GM21737 (cell line): ENCODE data around the gene DIPK1A.
A peak's percentile ranks its signal among the peaks of the same experiment; 100 is the strongest.

ENCODE experiments used
- ATAC-seq: cut with Tn5 transposase; IDR thresholded peaks from one replicate; pipeline ENCODE4 v1.9.1; 2021; ENCODE audit warnings: mild to moderate bottlenecking, moderate library complexity; ENCODE audit not compliant: unreplicated experiment

DIPK1A gene

DNA sequence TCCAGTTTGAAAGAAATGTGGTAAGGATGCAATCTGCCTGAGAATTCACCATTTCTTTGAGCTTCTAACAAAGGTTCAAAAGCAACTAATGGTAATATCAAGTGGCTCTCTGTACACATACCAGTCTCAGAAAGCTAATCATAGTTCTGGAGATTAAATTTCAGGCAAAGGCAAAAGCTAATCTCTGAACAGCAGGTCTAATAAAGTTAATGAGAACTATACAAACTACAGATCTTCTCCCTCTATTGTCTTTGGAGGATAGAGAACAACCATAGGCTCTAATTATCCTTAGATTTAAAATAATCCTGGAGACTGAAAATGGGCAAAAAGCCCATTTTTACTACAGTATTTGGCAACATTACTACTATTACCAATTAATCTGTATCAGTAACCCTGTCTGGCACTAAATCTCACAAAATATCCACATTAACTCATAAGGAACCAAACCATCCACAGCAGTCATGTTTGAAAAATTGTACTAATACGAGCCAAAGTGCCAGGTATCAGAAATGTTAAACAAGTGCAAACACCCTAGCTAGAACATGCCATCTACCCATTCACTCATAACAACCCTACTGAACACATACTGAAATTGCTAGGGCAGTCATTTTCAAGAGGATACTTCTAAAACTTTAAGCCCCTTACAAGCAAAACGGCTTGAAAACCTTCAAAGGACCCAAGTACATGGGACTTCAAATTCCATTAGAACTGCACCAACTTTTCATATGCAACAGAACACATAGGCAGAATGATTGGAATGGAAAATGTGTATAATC, 4.8 kb downstream of the DIPK1A start:
- ATAC-seq, result no peak

DNA sequence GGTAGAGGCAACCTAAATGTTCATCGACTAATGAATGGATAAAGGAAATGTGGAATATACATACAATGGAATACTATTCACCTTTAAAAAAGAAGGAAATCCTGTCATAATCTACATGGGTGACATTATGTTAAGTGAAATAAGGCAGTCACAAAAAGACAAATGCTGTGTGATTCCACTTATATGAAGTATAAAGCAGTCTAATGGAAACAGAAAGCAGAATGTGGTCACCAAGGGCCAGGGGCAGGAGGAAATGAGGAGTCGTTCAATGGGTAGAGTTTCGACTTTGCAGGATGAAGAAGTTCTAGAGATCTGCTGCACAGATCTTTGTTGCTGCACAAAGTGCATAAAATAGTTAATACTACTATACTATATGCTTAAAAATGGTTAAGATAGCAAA, 7.8 kb downstream of the DIPK1A start:
- ATAC-seq, result peak; percentile 60

DNA sequence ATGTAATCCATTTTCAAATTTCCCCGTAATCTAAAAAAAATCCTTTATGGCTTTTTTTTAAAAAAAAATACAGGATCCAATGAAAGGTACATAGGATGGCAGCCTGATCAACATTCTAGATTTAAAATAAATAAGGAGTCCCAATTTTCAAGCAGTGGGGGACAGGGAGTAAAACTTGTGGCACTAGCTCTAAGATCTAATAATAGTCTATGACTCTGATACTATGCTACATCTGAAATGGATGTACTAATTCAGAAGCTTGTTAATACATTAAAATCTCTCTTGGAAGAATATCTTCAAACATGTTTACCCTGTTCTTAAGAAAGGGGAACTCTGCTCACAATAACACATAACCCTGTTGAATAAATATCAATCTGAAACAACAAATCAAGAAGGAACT, 8.5 kb downstream of the DIPK1A start:
- ATAC-seq, result no peak

DNA sequence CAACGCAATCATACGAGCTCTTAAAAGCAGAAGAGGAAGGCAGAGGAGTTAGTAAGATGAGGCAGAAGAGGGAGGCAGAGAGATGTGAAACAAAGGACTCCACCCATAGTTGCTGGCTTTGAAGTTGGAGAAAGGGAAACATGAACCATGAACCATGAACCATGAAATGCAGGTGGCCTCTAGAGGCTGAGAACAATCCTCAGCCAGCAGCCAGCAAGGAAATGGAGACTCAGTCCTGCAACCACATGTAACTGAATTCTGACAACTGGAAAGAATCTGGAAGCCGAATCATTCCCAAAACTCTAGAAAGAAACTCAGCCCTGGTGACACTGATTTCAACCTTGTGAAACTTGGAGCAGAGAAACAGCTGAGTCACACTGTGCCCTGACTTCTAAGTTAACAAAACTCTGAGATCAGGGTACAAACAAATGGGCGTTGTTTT, 10.1 kb downstream of the DIPK1A start:
- peak; percentile 62 for ATAC-seq

DNA sequence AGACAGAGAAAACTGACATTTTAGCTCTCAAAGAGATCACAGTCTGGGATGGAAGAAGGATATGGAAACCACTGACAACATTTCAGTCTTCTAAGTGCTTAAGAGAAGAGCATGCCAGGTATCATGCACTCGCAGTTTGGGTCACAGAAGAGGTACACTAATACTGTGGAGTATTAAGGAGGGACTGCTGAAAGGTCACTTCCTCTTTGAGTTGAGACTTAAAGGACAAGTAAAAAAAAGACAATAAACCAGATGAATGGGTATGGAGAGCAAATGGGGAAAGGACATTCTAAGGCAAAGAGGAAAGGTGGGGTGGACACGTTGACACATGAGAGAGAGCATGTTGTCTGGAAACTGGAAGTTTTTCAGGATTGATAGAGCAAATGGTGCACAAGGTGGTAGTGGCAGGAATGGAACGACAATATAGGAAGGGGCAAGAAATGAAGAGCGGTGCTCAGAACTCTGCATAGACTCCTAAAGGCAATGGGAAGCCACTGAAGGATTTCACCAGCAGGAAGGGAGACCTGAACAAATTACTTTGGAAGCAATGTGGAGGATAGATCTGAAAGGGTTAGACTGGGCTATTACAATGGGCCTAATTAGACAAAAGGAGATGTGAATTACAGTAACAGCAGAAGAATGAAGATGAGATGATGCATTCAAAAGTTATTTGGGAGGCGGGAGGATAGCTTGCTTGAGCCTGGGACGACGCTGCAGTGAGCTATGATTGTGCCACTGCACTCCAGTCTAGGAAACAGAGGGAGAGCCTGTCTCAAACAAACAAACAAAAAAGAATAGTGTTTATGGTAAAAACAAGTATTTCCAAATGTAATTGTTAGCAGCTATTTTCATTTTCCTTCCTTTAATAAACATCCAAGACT, 11.1 kb downstream of the DIPK1A start:
- ATAC-seq, result no peak

DNA sequence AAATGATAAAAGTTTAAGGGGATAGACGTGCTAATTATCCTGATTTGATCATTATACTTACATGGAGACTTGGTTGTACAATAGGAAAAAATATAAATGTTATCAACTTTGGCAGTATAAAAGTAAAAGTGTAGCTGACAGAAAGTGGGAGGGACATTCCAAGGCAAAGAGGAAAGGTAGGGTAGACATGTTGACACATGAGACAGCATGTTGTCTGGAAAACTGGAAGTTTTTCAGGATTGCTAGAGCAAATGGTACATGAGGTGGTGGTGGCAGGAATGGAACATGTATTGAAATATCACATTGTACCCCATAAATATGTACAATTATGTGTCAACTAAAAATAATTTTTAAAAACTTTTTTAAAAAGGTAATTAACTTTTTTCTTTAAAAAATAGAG, 13.2 kb downstream of the DIPK1A start:
- no peak for ATAC-seq

DNA sequence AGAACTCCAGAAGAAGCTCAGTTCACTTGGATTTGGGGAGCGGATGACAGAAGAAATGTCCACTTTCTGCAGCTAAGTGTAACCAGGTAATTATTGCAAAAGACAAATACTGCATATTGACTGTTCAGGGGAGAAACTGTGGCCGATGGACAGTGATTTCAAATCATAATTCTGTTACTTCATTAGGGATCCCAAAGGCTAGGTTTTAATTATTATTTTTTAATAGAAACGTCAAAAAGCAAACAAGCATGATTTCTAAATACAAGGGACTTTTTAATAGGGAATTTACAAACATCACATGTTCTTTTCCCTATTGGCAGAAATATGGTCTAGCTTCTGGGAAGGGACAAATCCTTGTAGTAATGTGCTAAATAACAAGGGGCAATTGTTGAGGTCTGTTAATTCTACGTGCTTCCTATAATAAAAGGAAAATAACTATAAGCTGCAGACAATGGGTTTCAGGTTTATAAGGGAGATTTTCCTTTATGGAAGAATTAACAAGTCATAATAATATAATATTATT, 15.5 kb downstream of the DIPK1A start:
- ATAC-seq, result no peak

DNA sequence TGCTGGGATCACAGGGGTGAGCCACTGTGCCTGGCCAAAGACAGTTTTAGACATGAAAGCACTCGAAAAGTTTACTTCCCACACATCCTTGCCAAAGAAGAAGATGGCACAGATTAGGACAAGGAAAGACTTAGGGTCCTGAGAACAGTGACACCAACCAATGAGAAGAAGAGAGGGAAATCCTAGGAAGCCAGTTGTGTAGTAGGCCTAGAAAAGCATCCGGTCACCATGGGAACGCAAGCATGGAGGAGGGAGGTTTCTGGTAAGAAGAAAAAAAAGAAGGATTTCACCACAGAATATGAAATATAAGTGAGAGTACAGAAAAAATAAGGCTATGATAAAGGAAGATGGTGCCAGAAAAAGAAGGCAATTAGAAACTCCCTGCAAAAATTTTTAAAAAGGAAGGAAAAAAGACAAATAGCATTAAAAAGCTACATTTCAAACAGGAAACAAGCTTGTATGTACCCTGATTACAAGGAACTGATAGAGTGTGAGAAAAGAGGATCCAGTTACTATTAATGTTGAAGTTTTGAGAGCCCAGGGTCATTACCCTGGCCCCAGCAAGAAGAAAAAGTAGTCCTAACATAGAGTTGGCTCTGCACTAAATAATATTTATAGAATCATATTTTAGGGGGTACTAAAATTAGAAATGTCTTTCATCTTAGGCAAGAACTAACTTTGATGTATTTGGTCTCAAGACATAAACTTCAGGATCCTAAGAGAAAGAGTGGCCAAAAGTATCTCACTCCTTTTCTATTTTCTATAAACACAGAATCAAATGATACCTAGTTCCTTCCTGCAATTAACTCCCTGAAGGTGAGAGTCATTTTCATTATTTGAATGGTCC, 16.1 kb downstream of the DIPK1A start:
- ATAC-seq, result no peak

DNA sequence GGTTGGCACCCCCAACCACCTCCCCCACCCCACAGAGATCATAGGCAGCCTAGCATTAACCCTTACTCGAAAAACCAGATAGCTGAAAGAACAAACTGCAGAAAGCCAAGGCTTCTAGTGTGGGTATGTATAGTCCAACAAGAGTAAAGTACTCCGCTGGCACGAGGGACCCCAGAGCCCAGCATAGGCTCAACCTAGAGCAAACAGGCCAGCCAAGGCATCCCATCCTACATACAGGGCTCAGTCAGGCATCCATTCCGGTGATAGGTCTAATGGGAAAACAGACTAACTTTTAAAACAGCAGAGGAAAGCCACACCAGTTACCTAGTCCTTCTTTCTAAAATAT, 17.8 kb downstream of the DIPK1A start:
- ATAC-seq, result no peak

DNA sequence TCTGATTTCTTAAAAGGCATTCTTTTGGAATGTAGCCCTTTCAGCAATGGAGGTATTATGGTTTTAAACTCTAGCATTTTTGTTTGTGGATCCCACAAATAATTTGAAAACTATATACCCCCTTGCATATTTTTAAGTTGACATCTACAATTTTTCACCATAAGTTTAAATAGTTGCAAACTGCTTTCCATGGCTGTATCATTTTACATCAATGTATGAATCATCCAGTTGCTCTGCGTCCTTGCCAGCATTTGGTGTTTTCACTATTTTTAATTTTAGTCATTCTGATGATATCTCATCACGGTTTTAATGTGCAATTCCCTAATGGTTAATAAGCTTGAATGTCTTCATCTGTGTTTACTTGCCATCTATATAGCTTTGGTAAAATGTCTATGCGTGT, 20.7 kb downstream of the DIPK1A start:
- no peak for ATAC-seq

DNA sequence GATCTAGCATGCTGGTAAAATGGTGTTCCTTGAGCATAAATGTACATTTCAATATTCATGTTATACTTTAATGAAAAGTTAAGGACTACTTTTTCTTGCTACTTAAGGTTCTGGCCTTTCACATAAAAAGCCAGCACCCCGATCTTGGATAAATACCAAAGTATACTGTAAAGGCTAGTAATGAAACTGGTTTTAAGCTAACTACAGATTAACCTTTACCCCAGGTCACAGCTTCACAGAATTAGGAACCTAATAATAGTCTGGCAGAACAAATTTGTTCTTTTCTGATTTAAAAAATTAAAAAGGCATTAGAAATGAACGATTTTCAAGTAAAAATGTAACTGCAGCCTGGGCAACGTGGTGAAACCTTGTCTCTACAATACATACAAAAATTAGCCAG, 23.5 kb downstream of the DIPK1A start:
- no peak for ATAC-seq

DNA sequence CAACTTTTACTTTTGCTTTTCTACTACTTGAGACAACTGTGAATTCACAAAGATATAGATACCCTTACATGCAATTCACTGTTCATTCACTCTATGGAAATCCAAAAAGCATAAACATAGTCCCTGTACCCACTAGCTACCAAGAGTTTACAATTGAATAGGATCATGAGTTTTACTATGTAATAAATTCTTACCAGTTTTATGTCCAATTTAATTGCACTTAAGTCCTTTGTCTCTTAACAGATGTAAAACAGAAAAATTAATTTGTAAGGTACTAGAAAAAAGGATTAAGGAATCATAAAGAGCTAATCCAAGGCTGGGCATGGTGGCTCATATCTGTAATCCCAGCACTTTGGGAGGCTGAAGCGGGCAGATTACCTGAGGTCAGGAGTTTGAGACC, 24.4 kb downstream of the DIPK1A start:
- ATAC-seq, result no peak

DNA sequence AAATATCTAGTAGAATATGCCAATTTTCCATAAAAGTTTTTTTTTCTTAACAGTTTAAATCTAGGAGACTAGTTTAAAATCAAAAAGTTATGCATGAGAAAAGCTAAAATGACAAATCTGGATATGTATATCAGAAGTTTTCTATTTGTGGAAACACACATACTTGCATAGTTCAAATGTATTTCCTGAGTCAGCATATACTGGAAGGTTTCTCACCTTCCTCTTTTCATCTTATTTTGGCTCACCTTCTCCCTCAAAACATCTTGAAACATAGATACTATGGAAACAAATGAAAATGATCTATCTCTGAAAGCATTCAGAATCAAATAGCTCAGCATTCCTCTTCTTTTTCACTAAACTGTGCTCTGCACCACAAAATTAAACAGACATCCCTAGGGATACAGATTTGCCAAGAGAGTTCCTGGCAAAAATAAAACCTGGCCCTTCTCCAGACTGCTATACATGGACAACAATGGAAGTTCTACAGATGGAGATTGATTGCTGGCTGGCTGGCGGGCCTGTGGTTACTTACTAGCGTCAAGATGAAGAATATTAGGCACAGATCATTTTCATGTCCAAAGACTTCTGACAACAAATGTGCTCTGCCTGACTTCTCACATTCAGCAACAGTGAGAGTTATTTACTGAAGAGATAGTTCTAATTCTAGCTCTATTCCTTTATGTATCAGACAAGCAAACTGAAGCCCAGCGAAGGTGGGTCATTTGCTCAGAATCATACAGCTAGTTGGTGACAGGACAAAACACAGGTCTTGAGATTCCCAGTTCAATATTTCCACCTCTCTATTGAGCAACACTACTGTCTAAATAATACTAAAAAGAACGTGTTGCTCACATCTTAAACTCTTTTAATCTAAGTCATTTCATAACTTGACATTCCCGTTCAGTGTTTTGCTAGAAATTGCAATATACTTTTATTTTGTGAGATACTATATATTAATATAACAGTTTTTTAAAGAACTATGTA, 26.6 kb downstream of the DIPK1A start:
- no peak for ATAC-seq

DNA sequence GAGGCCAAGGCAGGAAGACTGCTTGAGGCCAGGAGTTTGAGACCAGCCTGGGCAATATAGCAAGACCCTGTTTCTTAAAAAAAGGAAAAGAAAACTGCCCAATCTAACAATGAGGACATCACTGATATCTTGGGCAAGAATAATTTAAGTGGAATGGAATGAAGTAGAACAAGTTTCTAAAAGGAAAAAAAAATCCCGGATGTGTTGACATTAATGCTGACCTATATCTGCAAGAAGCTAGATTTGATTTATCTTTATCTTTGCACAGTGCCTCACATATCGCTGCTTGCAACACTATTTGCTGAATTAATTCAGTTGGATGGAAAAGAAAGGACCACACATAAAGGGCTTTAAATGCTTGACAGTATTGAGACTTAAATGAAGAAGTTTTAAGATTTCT, 27.8 kb downstream of the DIPK1A start:
- ATAC-seq, result no peak

DNA sequence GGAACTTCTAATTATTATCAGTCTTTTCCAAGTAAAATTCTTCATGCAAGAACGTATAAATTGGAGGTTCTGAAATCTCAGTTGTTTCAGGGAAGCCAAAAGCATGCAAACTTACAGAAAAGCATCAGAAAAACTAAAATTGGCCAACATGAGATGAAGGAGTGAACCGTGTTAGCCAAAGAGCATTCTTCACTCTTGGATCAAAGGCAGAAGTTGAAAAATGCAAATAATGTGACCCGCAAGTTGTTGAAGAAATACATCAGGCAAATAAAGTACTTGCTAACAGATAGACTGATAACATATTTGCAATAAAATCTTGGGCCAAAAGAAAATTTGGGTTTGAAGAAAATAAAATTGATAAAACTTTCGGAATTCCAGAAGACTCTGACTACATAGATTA, 29.6 kb downstream of the DIPK1A start:
- no peak for ATAC-seq

DNA sequence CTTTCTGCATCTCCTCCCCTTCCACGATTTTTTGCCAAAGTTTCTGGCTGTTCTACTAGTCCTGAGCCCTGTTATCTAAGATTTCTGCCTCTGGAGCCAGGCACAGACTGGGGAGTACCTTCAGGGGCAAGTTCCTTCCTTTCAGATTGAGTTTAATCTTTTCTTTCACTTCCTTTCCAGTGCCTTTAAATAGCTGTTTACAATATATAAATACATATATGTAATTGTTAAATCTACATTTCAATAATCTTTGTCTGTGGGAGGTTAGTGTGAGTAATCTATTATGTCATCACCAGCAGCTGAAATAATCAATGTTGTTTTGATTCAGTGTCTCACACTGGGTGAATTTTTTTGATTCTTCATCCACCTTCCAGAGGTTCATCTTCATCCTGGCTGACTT, 31.8 kb downstream of the DIPK1A start:
- no peak for ATAC-seq

DNA sequence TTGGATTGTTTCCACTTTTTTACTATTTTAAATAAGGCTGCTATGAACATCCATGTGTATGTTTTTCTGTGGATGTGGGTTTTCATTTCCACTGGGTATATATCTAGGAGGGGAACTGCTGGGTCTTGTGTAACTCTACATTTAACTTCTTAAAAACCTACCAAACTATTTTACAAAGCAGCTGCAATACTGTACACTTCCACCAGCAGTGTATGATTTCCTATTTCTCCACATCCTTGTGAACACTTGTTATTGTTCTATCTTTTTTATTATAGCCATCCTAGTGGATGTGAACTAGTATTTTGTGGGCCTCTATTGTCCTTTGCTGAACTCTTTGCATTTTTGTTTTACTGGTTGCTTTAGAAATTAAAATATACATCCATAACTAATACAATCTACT, 33.4 kb downstream of the DIPK1A start:
- ATAC-seq, result no peak

DNA sequence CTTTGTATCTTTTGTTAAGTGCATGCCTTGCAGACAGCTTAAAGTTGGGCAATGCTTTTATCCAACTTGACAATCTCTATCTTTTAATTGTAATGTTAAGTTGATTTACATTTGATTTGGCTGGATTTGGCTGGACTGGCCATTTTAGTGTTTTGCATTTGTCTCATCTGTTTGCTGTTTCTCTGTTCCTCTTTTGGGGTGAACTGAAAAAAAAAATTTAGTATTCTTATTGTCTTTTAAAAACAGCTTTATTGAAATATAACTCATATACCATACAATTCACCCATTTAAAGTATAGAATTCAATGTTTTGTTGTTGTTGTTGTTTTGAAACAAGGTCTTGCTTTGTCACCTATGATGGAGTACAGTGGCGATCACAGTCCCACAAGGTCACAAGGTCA, 34.4 kb downstream of the DIPK1A start:
- ATAC-seq, result no peak

DNA sequence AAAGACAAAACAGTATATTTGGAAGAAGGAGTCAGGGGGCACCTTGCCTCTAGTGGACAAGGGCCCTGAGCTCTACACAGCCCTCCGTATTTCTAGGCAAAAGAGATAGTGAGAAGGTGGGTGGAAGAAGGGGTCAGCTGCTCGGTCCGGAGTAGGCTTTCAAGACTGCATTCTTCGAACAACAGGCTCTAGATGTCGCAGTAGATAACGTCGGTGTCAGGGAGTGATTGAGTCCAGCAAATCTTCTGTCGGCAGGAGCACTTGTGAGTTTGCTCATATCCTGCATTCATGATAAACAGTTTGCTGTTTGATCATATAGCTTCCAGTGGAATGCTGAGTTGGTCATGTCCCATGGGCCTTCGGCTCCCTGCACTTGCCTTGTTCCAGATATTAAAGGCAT, 36.8 kb downstream of the DIPK1A start:
- ATAC-seq, result no peak

DNA sequence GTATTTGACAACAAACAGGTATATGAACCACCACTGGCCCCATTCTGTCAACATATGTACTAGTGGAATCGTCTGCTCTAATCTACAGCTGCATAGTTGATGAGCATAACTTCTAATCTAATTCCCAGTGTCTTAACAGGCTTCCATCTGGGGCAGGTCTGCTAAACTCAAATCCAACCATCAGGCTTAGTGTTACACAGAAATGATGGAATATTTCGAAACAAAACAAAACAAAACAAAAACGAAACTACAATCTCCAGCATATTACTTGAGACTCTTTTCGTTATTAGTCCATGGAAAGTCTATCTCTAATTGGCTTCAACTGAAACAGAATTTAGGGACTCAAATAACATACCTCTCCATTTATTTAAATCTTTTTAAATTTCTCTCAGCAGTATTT, 37.6 kb downstream of the DIPK1A start:
- ATAC-seq, result no peak
